IMR-90 (cell line): Measurements from ENCODE around the gene MFSD2B. TPM values are rescaled to one million over a fixed set of nuclear protein-coding genes. Genes with fewer than 3 reads are reported as not detected.

Source experiments
- ATAC-seq: fragments of 200-7000 bp; cut with Tn5 transposase; 2 replicates; pipeline ENCODE4 v1.9.1; 2020; ENCODE audit warnings: low read depth, mild to moderate bottlenecking, moderate library complexity
- BruUV-seq: library from RNA; stranded (reverse); fragments of 400-500 nt; replicated peaks from 2 replicates; lab custom pipeline; 2021; lab: Mats Ljungman, UMichigan
- CTCF ChIA-PET: fragments of 300-600 bp; formaldehyde crosslinking; extraction: SDS; loops from one replicate; lab custom pipeline; 2021; ENCODE audit warnings: antibody characterized with exemption; lab: Yijun Ruan, JAX
- POLR2A ChIA-PET: fragments of 300-600 bp; sonication (Branson Sonifier 250); formaldehyde crosslinking; loops from one replicate; lab custom pipeline; 2022; ENCODE audit warnings: antibody characterized with exemption; ENCODE audit not compliant: unreplicated experiment; lab: Charles Lee
- DNase-seq: peaks from one replicate; pipeline ENCODE4 v3.0.0; 2013
- H2AFZ ChIP-seq: replicated peaks from 2 replicates; pipeline ENCODE3; 2013; ENCODE audit warnings: low read length, mild to moderate bottlenecking; ENCODE audit not compliant: poor library complexity
- H2AK5ac ChIP-seq: 2 replicates; pipeline ENCODE4 v1.6.1; 2013; ENCODE audit warnings: low read depth, low read length, inconsistent platforms
- H2AK9ac ChIP-seq: replicated peaks from 2 replicates; pipeline ENCODE3; 2013; ENCODE audit warnings: mild to moderate bottlenecking, low read depth, low read length, moderate library complexity; ENCODE audit not compliant: poor library complexity
- H2BK120ac ChIP-seq: 2 replicates; pipeline ENCODE4 v1.6.1; 2013; ENCODE audit warnings: low read depth, low read length, inconsistent platforms
- H2BK15ac ChIP-seq: 3 replicates; pipeline ENCODE4 v1.6.1; 2013; ENCODE audit warnings: low read depth, low read length, inconsistent platforms
- H2BK20ac ChIP-seq: 2 replicates; pipeline ENCODE4 v1.6.1; 2013; ENCODE audit warnings: low read depth, mild to moderate bottlenecking, inconsistent platforms, low read length, moderate library complexity
- H2BK5ac ChIP-seq: 2 replicates; pipeline ENCODE4 v1.6.1; 2013; ENCODE audit warnings: mild to moderate bottlenecking, low read depth, low read length, inconsistent platforms; ENCODE audit not compliant: poor library complexity, severe bottlenecking
- H3K14ac ChIP-seq: replicated peaks from 2 replicates; pipeline ENCODE4 v1.6.1; 2013; ENCODE audit warnings: low read depth, low read length, inconsistent platforms
- H3K18ac ChIP-seq: 2 replicates; pipeline ENCODE4 v1.6.1; 2013; ENCODE audit warnings: low read depth, low read length, control low read depth
- H3K23ac ChIP-seq: 2 replicates; pipeline ENCODE4 v1.6.1; 2013; ENCODE audit warnings: low read depth, low read length, inconsistent platforms
- H3K27ac ChIP-seq: 2 replicates; pipeline ENCODE4 v1.5.1; 2013; ENCODE audit warnings: mild to moderate bottlenecking, control low read depth, low read length; ENCODE audit not compliant: insufficient read depth
- H3K27me3 ChIP-seq: 2 replicates; pipeline ENCODE4 v1.6.1; 2013; ENCODE audit warnings: low read length; ENCODE audit not compliant: control insufficient read depth, insufficient read depth
- H3K36me3 ChIP-seq: 2 replicates; pipeline ENCODE4 v1.6.1; 2013; ENCODE audit warnings: low read length, mixed read lengths; ENCODE audit not compliant: control insufficient read depth, insufficient read depth
- H3K4ac ChIP-seq: 2 replicates; pipeline ENCODE4 v1.6.1; 2013; ENCODE audit warnings: low read depth, low read length, inconsistent platforms
- H3K4me1 ChIP-seq: 2 replicates; pipeline ENCODE4 v1.6.1; 2013; ENCODE audit warnings: low read length, mixed read lengths; ENCODE audit not compliant: control insufficient read depth, insufficient read depth
- H3K4me2 ChIP-seq: 2 replicates; pipeline ENCODE4 v1.6.1; 2013; ENCODE audit warnings: low read depth, mild to moderate bottlenecking, control low read depth, low read length, moderate library complexity
- H3K4me3 ChIP-seq: 2 replicates; pipeline ENCODE4 v1.5.1; 2013; ENCODE audit warnings: low read depth, mild to moderate bottlenecking, control low read depth, low read length, moderate library complexity; ENCODE audit not compliant: insufficient read depth
- H3K56ac ChIP-seq: 2 replicates; pipeline ENCODE4 v1.6.1; 2013; ENCODE audit warnings: low read length, inconsistent platforms; ENCODE audit not compliant: insufficient read depth; ENCODE audit errors: extremely low read depth
- H3K79me1 ChIP-seq, 2 experiments: 2 replicates each; pipeline ENCODE4 v1.6.1; 2013; ENCODE audit warnings: low read length in 2 of 2, inconsistent platforms in 1 of 2, low read depth in 1 of 2
- H3K9ac ChIP-seq: 2 replicates; pipeline ENCODE4 v1.6.1; 2013; ENCODE audit warnings: low read depth, low read length, control low read depth
- H3K9me1 ChIP-seq: 2 replicates; pipeline ENCODE4 v1.6.1; 2013; ENCODE audit warnings: low read length, inconsistent platforms; ENCODE audit not compliant: insufficient read depth
- H3K9me3 ChIP-seq: 2 replicates; pipeline ENCODE4 v1.6.1; 2013; ENCODE audit warnings: low read length; ENCODE audit not compliant: control insufficient read depth, insufficient read depth
- H4K20me1 ChIP-seq: 2 replicates; pipeline ENCODE4 v1.6.1; 2013; ENCODE audit warnings: low read length, inconsistent platforms; ENCODE audit not compliant: insufficient read depth
- H4K5ac ChIP-seq: 2 replicates; pipeline ENCODE4 v1.6.1; 2013; ENCODE audit warnings: mild to moderate bottlenecking, low read depth, low read length, control low read depth
- H4K8ac ChIP-seq, 2 experiments: 2 replicates each; pipeline ENCODE4 v1.6.1; 2013; ENCODE audit warnings: low read depth in 2 of 2, low read length in 2 of 2, control low read depth in 1 of 2, inconsistent platforms in 1 of 2
- H4K91ac ChIP-seq: 2 replicates; pipeline ENCODE4 v1.6.1; 2013; ENCODE audit warnings: low read depth, low read length, inconsistent platforms; ENCODE audit not compliant: insufficient read depth
- BHLHE40 ChIP-seq: fragments of 150-350 bp; IDR thresholded peaks from 2 replicates; pipeline ENCODE4 v1.6.1; 2016; ENCODE audit warnings: mild to moderate bottlenecking, low read depth, low read length
- CHD1 ChIP-seq: IDR thresholded peaks from 2 replicates; pipeline ENCODE4 v1.6.1; 2012; ENCODE audit warnings: low read depth, low read length, improper control_type of control experiment
- MAFK ChIP-seq: IDR thresholded peaks from 2 replicates; pipeline ENCODE4 v1.6.1; 2012; ENCODE audit warnings: low read depth, low read length, improper control_type of control experiment
- NFE2L2 ChIP-seq: fragments of 150-350 bp; IDR thresholded peaks from 2 replicates; pipeline ENCODE4 v1.6.1; 2016; ENCODE audit warnings: low read depth, mild to moderate bottlenecking, low read length
- POLR2A ChIP-seq: IDR thresholded peaks from 2 replicates; pipeline ENCODE4 v1.6.1; 2012; ENCODE audit warnings: mild to moderate bottlenecking, low read depth, low read length
- RAD21 ChIP-seq: IDR thresholded peaks from 2 replicates; pipeline ENCODE4 v1.6.1; 2012; ENCODE audit warnings: low read length, improper control_type of control experiment
- RCOR1 ChIP-seq: IDR thresholded peaks from 2 replicates; pipeline ENCODE4 v1.6.1; 2012; ENCODE audit warnings: mild to moderate bottlenecking, low read length, improper control_type of control experiment; ENCODE audit not compliant: insufficient replicate concordance
- RFX5 ChIP-seq: IDR thresholded peaks from 2 replicates; pipeline ENCODE4 v1.8.0; 2012; ENCODE audit warnings: low read depth, mild to moderate bottlenecking, low read length, moderate library complexity
- SMC3 ChIP-seq: fragments of 150-350 bp; IDR thresholded peaks from 2 replicates; pipeline ENCODE4 v1.6.1; 2016; ENCODE audit warnings: low read depth, mild to moderate bottlenecking, antibody characterized with exemption, low read length, moderate library complexity
- WGBS, 2 experiments: methylation state at CpG; one replicate each; pipeline versions ENCODE4 v1.1.5 to v1.1.7; 2013; ENCODE audit warnings: missing lambda C conversion rate in 2 of 2; ENCODE audit not compliant: insufficient read length in 1 of 2; ENCODE audit errors: extremely low coverage in 2 of 2; 5-methylcytosine and 5-hydroxymethylcytosine counted together
- dilution Hi-C: fragments of 300-500 bp; cut with HindIII; formaldehyde crosslinking; loops from one replicate; pipeline ENCODE4 v1.14.3; 2018; ENCODE audit warnings: low sequenced_read_pairs; ENCODE audit not compliant: unreplicated experiment
- in situ Hi-C: fragments of 300-500 bp; cut with MboI; formaldehyde crosslinking; loops from 3 replicates; pipeline ENCODE4 v1.14.3; 2019; ENCODE audit warnings: low sequenced_read_pairs, inconsistent platforms, mixed read lengths
- intact Hi-C: fragments of 100-400 bp; cut with micrococcal nuclease; formaldehyde crosslinking; loops from 2 replicates; pipeline ENCODE4 v1.10.0; 2022
- polyA plus RNA-seq, 3 experiments: library from polyadenylated mRNA; depleted of rRNA; stranded (reverse); fragments of >200 nt; gene quantifications; 2 replicates each; pipeline ENCODE4 v1.2.3, GENCODE V29; 2012; ENCODE audit warnings: low replicate concordance in 1 of 3
- total RNA-seq: library from RNA; depleted of rRNA; stranded (reverse); fragments of >200 nt; gene quantifications from 2 replicates; pipeline ENCODE4 v1.2.3, GENCODE V29; 2012
- TF ChIP-seq, protein P1 (sequence below): fragments of 150-350 bp; IDR thresholded peaks from 2 replicates; pipeline ENCODE4 v1.6.1; 2016; ENCODE audit warnings: low read depth, mild to moderate bottlenecking, low read length, moderate library complexity, borderline replicate concordance
- TF ChIP-seq, protein P2 (sequence below): conservative IDR thresholded peaks from 2 replicates; pipeline ENCODE4 v1.5.1; 2012; ENCODE audit warnings: mild to moderate bottlenecking, low read depth, low read length, improper control_type of control experiment

The MFSD2B gene
- total and polyA plus RNA-seq, 2 of the 4 experiments (the other 2 are of a cell fraction), result 0.05 TPM; not detected in 1

DNA sequence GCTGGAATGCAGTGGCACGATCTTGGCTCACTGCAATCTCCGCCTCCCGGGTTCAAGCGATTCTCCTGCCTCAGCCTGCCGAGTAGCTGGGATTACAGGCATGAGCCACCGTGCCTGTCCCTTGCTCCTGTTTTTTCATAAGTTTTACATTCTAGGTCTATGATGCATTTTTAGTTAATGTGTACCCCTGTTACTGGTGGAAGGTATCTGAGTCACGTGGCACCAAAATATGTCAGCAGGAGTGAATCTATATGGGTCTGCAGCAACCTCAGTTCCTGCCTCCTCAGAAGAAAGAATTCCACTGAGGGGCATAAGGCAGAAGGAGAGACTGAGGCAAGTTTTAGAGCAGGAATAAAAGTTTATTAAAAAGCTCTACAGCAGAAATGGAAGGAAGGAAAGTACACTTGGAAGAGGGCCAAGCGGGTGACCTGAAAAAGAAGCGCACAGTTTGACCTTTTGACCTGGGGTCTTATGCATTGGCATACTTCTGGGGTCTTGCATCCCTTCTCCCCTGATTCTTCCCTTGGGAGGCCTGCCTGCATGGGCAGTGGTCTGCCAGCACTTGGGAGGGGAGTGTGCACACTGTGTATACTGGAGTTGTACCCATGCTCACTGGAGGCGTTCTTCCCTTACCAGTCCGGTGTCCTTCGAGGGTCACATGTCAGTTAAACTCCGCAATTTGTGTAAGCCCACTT, 1.1 kb upstream of the MFSD2B start:
- Histone ChIP-seq H2BK15ac (no peak overlapping the region), H4K8ac (no peak overlapping the region), H3K9me3 (no peaks in the 10 kb centered on the region), H3K27ac (no peak overlapping the region), H2BK120ac (no peak overlapping the region), H3K9me1 (peaks cover 11% of the 10 kb centered on the region), H2AK5ac (no peak overlapping the region), H3K56ac (no peak overlapping the region), H3K36me3 (no peaks in the 10 kb centered on the region), H2AFZ (peak overlapping the region; percentile 11), H4K20me1 (no peaks in the 10 kb centered on the region), H3K27me3 (peaks cover 8% of the 10 kb centered on the region), H3K4ac (no peak overlapping the region), H3K4me1 (peaks cover 1% of the 10 kb centered on the region; the same call in 1 of the 2 replicates), H3K14ac (no peak overlapping the region; the same call in 1 of the 2 replicates), H2BK5ac (no peak overlapping the region), H4K5ac (no peak overlapping the region), H3K18ac (no peak overlapping the region), H3K23ac (no peak overlapping the region), H3K79me1 (no peaks in the 10 kb centered on the region; a peak in 1 of 4 replicates), H3K4me3 (no peak overlapping the region), H3K9ac (no peak overlapping the region), H3K4me2 (no peak overlapping the region), H2AK9ac (peak overlapping the region; percentile 44), H2BK20ac (no peak overlapping the region), H4K91ac (no peak overlapping the region)
- intact Hi-C loops (no loop called here), dilution Hi-C loops (no loop called here), in situ Hi-C loops (no loop called here)
- no TSS peak for BruUV-seq
- TF ChIP-seq RFX5, result no peak
- no peak for TF ChIP-seq POLR2A
- TF ChIP-seq RCOR1, result no peak
- TF ChIP-seq BHLHE40, result no peak
- TF ChIP-seq SMC3, result no peak
- TF ChIP-seq RAD21, result no peak
- TF ChIP-seq, protein P1, sequence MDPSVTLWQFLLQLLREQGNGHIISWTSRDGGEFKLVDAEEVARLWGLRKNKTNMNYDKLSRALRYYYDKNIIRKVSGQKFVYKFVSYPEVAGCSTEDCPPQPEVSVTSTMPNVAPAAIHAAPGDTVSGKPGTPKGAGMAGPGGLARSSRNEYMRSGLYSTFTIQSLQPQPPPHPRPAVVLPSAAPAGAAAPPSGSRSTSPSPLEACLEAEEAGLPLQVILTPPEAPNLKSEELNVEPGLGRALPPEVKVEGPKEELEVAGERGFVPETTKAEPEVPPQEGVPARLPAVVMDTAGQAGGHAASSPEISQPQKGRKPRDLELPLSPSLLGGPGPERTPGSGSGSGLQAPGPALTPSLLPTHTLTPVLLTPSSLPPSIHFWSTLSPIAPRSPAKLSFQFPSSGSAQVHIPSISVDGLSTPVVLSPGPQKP, result no peak
- no peak for TF ChIP-seq MAFK
- TF ChIP-seq NFE2L2, result no peak
- TF ChIP-seq CHD1, result no peak
- TF ChIP-seq, protein P2, sequence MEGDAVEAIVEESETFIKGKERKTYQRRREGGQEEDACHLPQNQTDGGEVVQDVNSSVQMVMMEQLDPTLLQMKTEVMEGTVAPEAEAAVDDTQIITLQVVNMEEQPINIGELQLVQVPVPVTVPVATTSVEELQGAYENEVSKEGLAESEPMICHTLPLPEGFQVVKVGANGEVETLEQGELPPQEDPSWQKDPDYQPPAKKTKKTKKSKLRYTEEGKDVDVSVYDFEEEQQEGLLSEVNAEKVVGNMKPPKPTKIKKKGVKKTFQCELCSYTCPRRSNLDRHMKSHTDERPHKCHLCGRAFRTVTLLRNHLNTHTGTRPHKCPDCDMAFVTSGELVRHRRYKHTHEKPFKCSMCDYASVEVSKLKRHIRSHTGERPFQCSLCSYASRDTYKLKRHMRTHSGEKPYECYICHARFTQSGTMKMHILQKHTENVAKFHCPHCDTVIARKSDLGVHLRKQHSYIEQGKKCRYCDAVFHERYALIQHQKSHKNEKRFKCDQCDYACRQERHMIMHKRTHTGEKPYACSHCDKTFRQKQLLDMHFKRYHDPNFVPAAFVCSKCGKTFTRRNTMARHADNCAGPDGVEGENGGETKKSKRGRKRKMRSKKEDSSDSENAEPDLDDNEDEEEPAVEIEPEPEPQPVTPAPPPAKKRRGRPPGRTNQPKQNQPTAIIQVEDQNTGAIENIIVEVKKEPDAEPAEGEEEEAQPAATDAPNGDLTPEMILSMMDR, result no peak
- ATAC-seq (no peak), DNase-seq (no peak)
- POLR2A ChIA-PET, result interaction anchor here (0.6 kb wide), 1 partner anchor 211 kb away, joined by 3 read pairs; no protein-coding TSS in a partner anchor
- 96% methylated on average over 6 of the region's 13 CpGs; no CpG with 5 or more reads in 1 of the 2 experiments for WGBS, 2 experiments
- CTCF ChIA-PET, result no interaction called here
